GM20000 (cell line): Measurements from ENCODE around the gene ZNF554.

Experiments used
- DNase-seq: peaks from one replicate; pipeline ENCODE4 v3.0.0; 2012; ENCODE audit warnings: low spot score
- CTCF ChIP-seq: IDR thresholded peaks from 2 replicates; pipeline ENCODE4 v1.5.1; 2012; ENCODE audit warnings: mild to moderate bottlenecking, control low read depth; ENCODE audit errors: extremely low read depth, missing control alignments

ZNF554 gene

GRCh38 chr19:2805991-2806649 is 13.5 kb upstream of the ZNF554 start:
- DNase-seq = no peak
- no peak for TF ChIP-seq CTCF

GRCh38 chr19:2806736-2807378 is 12.8 kb upstream of the ZNF554 start:
- no peak for DNase-seq
- TF ChIP-seq CTCF = no peak

GRCh38 chr19:2807379-2808128 is 12.1 kb upstream of the ZNF554 start:
- TF ChIP-seq CTCF = no peak
- DNase-seq = peak; percentile 21

- TF ChIP-seq CTCF = no peak
Observed at GRCh38 chr19:2808129-2808941, 11.3 kb upstream of the ZNF554 start.

GRCh38 chr19:2809387-2810140 is 10.1 kb upstream of the ZNF554 start:
- peak; percentile 12 for DNase-seq
- TF ChIP-seq CTCF = no peak

More at GRCh38 chr19:2808129-2808941, 11.3 kb upstream of the ZNF554 start:
- DNase-seq = peak; percentile 34

GRCh38 chr19:2810141-2811091 is 9.3 kb upstream of the ZNF554 start:
- TF ChIP-seq CTCF = no peak
- peak; percentile 28 for DNase-seq
